GM23338 (cell line): ENCODE measurements around the gene MYO5B. TPM values are rescaled to one million over a fixed set of nuclear protein-coding genes. Genes with fewer than 3 reads are reported as not detected.

Experiments
- ATAC-seq: fragments of 200-7000 bp; cut with Tn5 transposase; 3 replicates; pipeline ENCODE4 v1.9.1; 2020
- DNase-seq: peaks from one replicate; pipeline ENCODE4 v3.0.0-alpha.2; 2015; ENCODE audit warnings: low spot score
- H2AFZ ChIP-seq: fragments of 200-600 bp; sonication (generic); 2 replicates; pipeline ENCODE4 v1.8.0; 2016; ENCODE audit warnings: antibody characterized with exemption, mild to moderate bottlenecking, moderate library complexity
- H3F3A ChIP-seq: fragments of 200-600 bp; sonication (generic); replicated peaks from 2 replicates; pipeline ENCODE4 v1.8.0; 2017; ENCODE audit warnings: antibody characterized with exemption, mixed run types, low read depth
- H3K27ac ChIP-seq: fragments of 200-600 bp; sonication (generic); 2 replicates; pipeline ENCODE4 v1.6.1; 2016; ENCODE audit warnings: low read depth
- H3K27me3 ChIP-seq: fragments of 200-600 bp; sonication (generic); 2 replicates; pipeline ENCODE4 v1.8.0; 2016; ENCODE audit warnings: mild to moderate bottlenecking, mixed run types, moderate library complexity; ENCODE audit not compliant: insufficient read depth
- H3K36me3 ChIP-seq: fragments of 200-600 bp; sonication (generic); 2 replicates; pipeline ENCODE4 v1.8.0; 2016; ENCODE audit warnings: mild to moderate bottlenecking; ENCODE audit not compliant: insufficient read depth
- H3K4me1 ChIP-seq: fragments of 200-600 bp; sonication (generic); 2 replicates; pipeline ENCODE4 v1.8.0; 2016; ENCODE audit warnings: mild to moderate bottlenecking, moderate library complexity; ENCODE audit not compliant: insufficient read depth
- H3K4me2 ChIP-seq: fragments of 200-600 bp; sonication (generic); 2 replicates; pipeline ENCODE4 v1.7.1; 2017; ENCODE audit warnings: mixed run types
- H3K4me3 ChIP-seq: fragments of 200-600 bp; sonication (generic); 2 replicates; pipeline ENCODE4 v1.6.1; 2016; ENCODE audit warnings: mixed run types
- H3K79me2 ChIP-seq: fragments of 200-600 bp; sonication (generic); replicated peaks from 2 replicates; pipeline ENCODE4 v1.8.0; 2017; ENCODE audit warnings: mild to moderate bottlenecking; ENCODE audit not compliant: insufficient read depth
- H3K9me2 ChIP-seq: fragments of 200-600 bp; sonication (generic); 2 replicates; pipeline ENCODE4 v1.8.0; 2017; ENCODE audit not compliant: insufficient read depth
- H4K20me1 ChIP-seq: fragments of 200-600 bp; sonication (generic); replicated peaks from 2 replicates; pipeline ENCODE4 v1.8.0; 2017; ENCODE audit warnings: mild to moderate bottlenecking; ENCODE audit not compliant: insufficient read depth
- H3K27ac Mint-ChIP-seq: 2 replicates; pipeline ENCODE4 v1.8.0; 2020; ENCODE audit warnings: inconsistent platforms, mild to moderate bottlenecking, moderate library complexity, mixed read lengths
- H3K27me3 Mint-ChIP-seq: 3 replicates; pipeline ENCODE4 v1.8.0; 2022; ENCODE audit warnings: low read depth, mild to moderate bottlenecking, moderate library complexity, mixed read lengths, inconsistent platforms; ENCODE audit not compliant: insufficient read depth, poor library complexity
- H3K36me3 Mint-ChIP-seq: 3 replicates; pipeline ENCODE4 v1.8.0; 2021; ENCODE audit warnings: low read depth, mild to moderate bottlenecking, inconsistent platforms, moderate library complexity, mixed read lengths
- H3K4me1 Mint-ChIP-seq: 3 replicates; pipeline ENCODE4 v1.8.0; 2020; ENCODE audit warnings: mild to moderate bottlenecking, inconsistent platforms, mixed read lengths
- H3K4me3 Mint-ChIP-seq: 3 replicates; pipeline ENCODE4 v1.8.0; 2021; ENCODE audit warnings: moderate library complexity, mild to moderate bottlenecking, inconsistent platforms, mixed read lengths
- H3K9me3 Mint-ChIP-seq: 3 replicates; pipeline ENCODE4 v1.8.0; 2020; ENCODE audit warnings: moderate library complexity, mild to moderate bottlenecking, inconsistent platforms, mixed read lengths
- CREB1 ChIP-seq: fragments of 250-450 bp; sonication (Bioruptor Pico); IDR thresholded peaks from 2 replicates; pipeline ENCODE4 v1.5.0; 2020; ENCODE audit warnings: low read depth, mild to moderate bottlenecking, moderate library complexity
- EZH2 ChIP-seq: fragments of 200-600 bp; sonication (generic); IDR thresholded peaks from one replicate; pipeline ENCODE4 v1.8.0; 2017; ENCODE audit warnings: antibody characterized with exemption, mild to moderate bottlenecking, low read depth; ENCODE audit not compliant: unreplicated experiment
- EZH2phosphoT487 ChIP-seq: fragments of 200-600 bp; sonication (generic); IDR thresholded peaks from one replicate; pipeline ENCODE4 v1.8.1; 2018; ENCODE audit warnings: antibody characterized with exemption; ENCODE audit not compliant: unreplicated experiment
- NANOG ChIP-seq: IDR thresholded peaks from 2 replicates; pipeline ENCODE4 v1.6.1; 2016; ENCODE audit warnings: antibody characterized with exemption, borderline replicate concordance
- STAT1 ChIP-seq: IDR thresholded peaks from one replicate; pipeline ENCODE4 v1.6.1; 2016; ENCODE audit warnings: antibody characterized with exemption; ENCODE audit not compliant: unreplicated experiment
- ZNF114 ChIP-seq: fragments of 250-450 bp; sonication (Bioruptor Pico); IDR thresholded peaks from 2 replicates; pipeline ENCODE4 v1.5.0; 2020; ENCODE audit warnings: mild to moderate bottlenecking, moderate library complexity
- ZNF331 ChIP-seq: fragments of 250-450 bp; sonication (Bioruptor Pico); IDR thresholded peaks from 2 replicates; pipeline ENCODE4 v1.5.0; 2020; ENCODE audit warnings: low read depth, mild to moderate bottlenecking, moderate library complexity
- polyA plus RNA-seq: library from polyadenylated mRNA; unstranded; fragments of >200 nt; fragmentation: Nextera tagmentation; extraction: Ambion mirVana; gene quantifications from 2 replicates; pipeline ENCODE4 v1.2.1, GENCODE V29; 2016
- total RNA-seq: library from RNA; depleted of rRNA; stranded (reverse); fragments of >200 nt; shearing (Covaris generic); gene quantifications from 2 replicates; pipeline ENCODE4 v1.2.3, GENCODE V29; 2014
- TF ChIP-seq, protein P1 (sequence below), 2 experiments: fragments of 200-600 bp in 1 of 2; sonication (generic) in 1 of 2; conservative IDR thresholded peaks; 2 replicates each; pipeline versions ENCODE4 v1.5.1 to v1.6.1; 2016 to 2017; ENCODE audit warnings: antibody characterized with exemption in 2 of 2, low read depth in 2 of 2, mild to moderate bottlenecking in 2 of 2, moderate library complexity in 1 of 2
- TF ChIP-seq, protein P2 (sequence below): IDR thresholded peaks from one replicate; pipeline ENCODE4 v1.6.1; 2018; ENCODE audit warnings: antibody characterized with exemption; ENCODE audit not compliant: unreplicated experiment

The MYO5B gene
- total and polyA plus RNA-seq, 2 experiments from 2014 or later, result 3.2 to 19.1 TPM

- Mint-ChIP-seq H3K36me3 (no peaks in the 10 kb centered on the region; the same call in 2 of the 3 replicates), H3K27ac (peak overlapping the region; percentile 35; the same call in 1 of the 2 replicates), H3K4me1 (peaks cover 29% of the 10 kb centered on the region), H3K9me3 (no peaks in the 10 kb centered on the region), H3K4me3 (no peak overlapping the region), H3K27me3 (peaks cover 5% of the 10 kb centered on the region)
- no peaks in the 10 kb centered on the region for H3F3A ChIP-seq
- H3K27ac ChIP-seq, result no peak overlapping the region
- H3K27me3 ChIP-seq, result no peaks in the 10 kb centered on the region
- DNase-seq, result no peak
- H3K36me3 ChIP-seq, result no peaks in the 10 kb centered on the region
- H3K4me1 ChIP-seq, result no peaks in the 10 kb centered on the region
- H3K79me2 ChIP-seq, result no peaks in the 10 kb centered on the region
- no peak overlapping the region for H2AFZ ChIP-seq
- H4K20me1 ChIP-seq, result no peaks in the 10 kb centered on the region
- H3K4me3 ChIP-seq, result no peak overlapping the region
- ATAC-seq, result peak; percentile 39
- H3K9me2 ChIP-seq, result no peaks in the 10 kb centered on the region
- TF ChIP-seq, protein P1, sequence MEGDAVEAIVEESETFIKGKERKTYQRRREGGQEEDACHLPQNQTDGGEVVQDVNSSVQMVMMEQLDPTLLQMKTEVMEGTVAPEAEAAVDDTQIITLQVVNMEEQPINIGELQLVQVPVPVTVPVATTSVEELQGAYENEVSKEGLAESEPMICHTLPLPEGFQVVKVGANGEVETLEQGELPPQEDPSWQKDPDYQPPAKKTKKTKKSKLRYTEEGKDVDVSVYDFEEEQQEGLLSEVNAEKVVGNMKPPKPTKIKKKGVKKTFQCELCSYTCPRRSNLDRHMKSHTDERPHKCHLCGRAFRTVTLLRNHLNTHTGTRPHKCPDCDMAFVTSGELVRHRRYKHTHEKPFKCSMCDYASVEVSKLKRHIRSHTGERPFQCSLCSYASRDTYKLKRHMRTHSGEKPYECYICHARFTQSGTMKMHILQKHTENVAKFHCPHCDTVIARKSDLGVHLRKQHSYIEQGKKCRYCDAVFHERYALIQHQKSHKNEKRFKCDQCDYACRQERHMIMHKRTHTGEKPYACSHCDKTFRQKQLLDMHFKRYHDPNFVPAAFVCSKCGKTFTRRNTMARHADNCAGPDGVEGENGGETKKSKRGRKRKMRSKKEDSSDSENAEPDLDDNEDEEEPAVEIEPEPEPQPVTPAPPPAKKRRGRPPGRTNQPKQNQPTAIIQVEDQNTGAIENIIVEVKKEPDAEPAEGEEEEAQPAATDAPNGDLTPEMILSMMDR (conservative IDR thresholded peaks at IDR 0.05; ENCODE audit: low read depth in 2 of 2), result peak in 1 of 2 experiments; percentile 35; a peak in 2 of 4 replicates
- no peak for TF ChIP-seq EZH2
- H3K4me2 ChIP-seq, result no peak overlapping the region
Measured at GRCh38 chr18:49843778-49844625, 350.9 kb downstream of the MYO5B start.

GRCh38 chr18:49843131-49843530 is 351.8 kb downstream of the MYO5B start:
- no peaks in the 10 kb centered on the region for H3K79me2 ChIP-seq
- H2AFZ ChIP-seq, result no peak overlapping the region
- ATAC-seq (no peak), DNase-seq (no peak)
- TF ChIP-seq ZNF331 (no peak), STAT1 (no peak), EZH2phosphoT487 (no peak), NANOG (no peak), CREB1 (CRISPR knock-in tag) (no peak), ZNF114 (CRISPR knock-in tag) (no peak), EZH2 (no peak)
- TF ChIP-seq, protein P1 (conservative IDR thresholded peaks at IDR 0.05; ENCODE audit: low read depth in 2 of 2), result no peak
- TF ChIP-seq, protein P2, sequence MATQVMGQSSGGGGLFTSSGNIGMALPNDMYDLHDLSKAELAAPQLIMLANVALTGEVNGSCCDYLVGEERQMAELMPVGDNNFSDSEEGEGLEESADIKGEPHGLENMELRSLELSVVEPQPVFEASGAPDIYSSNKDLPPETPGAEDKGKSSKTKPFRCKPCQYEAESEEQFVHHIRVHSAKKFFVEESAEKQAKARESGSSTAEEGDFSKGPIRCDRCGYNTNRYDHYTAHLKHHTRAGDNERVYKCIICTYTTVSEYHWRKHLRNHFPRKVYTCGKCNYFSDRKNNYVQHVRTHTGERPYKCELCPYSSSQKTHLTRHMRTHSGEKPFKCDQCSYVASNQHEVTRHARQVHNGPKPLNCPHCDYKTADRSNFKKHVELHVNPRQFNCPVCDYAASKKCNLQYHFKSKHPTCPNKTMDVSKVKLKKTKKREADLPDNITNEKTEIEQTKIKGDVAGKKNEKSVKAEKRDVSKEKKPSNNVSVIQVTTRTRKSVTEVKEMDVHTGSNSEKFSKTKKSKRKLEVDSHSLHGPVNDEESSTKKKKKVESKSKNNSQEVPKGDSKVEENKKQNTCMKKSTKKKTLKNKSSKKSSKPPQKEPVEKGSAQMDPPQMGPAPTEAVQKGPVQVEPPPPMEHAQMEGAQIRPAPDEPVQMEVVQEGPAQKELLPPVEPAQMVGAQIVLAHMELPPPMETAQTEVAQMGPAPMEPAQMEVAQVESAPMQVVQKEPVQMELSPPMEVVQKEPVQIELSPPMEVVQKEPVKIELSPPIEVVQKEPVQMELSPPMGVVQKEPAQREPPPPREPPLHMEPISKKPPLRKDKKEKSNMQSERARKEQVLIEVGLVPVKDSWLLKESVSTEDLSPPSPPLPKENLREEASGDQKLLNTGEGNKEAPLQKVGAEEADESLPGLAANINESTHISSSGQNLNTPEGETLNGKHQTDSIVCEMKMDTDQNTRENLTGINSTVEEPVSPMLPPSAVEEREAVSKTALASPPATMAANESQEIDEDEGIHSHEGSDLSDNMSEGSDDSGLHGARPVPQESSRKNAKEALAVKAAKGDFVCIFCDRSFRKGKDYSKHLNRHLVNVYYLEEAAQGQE, result no peak
- H3K9me2 ChIP-seq, result no peaks in the 10 kb centered on the region
- no peak overlapping the region for H3K27ac Mint-ChIP-seq
- no peak overlapping the region for H3K4me3 ChIP-seq
- no peaks in the 10 kb centered on the region for H3K36me3 Mint-ChIP-seq
- no peak overlapping the region for H3K27ac ChIP-seq
- H3K36me3 ChIP-seq, result no peaks in the 10 kb centered on the region
- no peak overlapping the region for H3K4me2 ChIP-seq
- peaks cover 29% of the 10 kb centered on the region for H3K4me1 Mint-ChIP-seq
- H3K4me3 Mint-ChIP-seq, result no peak overlapping the region
- H3K27me3 ChIP-seq, result no peaks in the 10 kb centered on the region
- H3K9me3 Mint-ChIP-seq, result no peaks in the 10 kb centered on the region
- no peaks in the 10 kb centered on the region for H3F3A ChIP-seq
- no peaks in the 10 kb centered on the region for H3K4me1 ChIP-seq
- H4K20me1 ChIP-seq, result no peaks in the 10 kb centered on the region
- peaks cover 3% of the 10 kb centered on the region for H3K27me3 Mint-ChIP-seq
